ENCODE data around the gene NOP56.

- TF ChIP-seq CTCF (IDR thresholded peaks at IDR 0.05) (no peak), CEBPB (IDR thresholded peaks at IDR 0.05) (no peak)
Measured at GRCh38 chr20:2658414-2659354, 6.3 kb downstream of the NOP56 start.

Data from A549 (cell line).